Left lung (tissue), 10 donors: ENCODE data around the gene ADGRB3. TPM values are rescaled to one million over a fixed set of nuclear protein-coding genes. Genes with fewer than 3 reads are reported as not detected.
"Not testable (repeated sequence)": the region's sequence is repeated elsewhere in the genome, so short reads cannot be mapped to it uniquely, and the experiment has no call there.

Source experiments
- ATAC-seq: fragments of 200-7000 bp; cut with Tn5 transposase; one replicate; pipeline ENCODE4 v1.9.1; 2020; ENCODE audit warnings: moderate library complexity
- DNase-seq, 4 donors: peaks; one replicate each; pipeline ENCODE4 v3.0.0-alpha.2; 2013 to 2020
- H3K27ac ChIP-seq, 2 donors: fragments of 200-600 bp; sonication (generic) in 1 of 2; one replicate each; pipeline versions ENCODE4 v1.5.0 to v1.8.0; 2020 to 2021
- H3K27me3 ChIP-seq, 2 donors: fragments of 200-600 bp; sonication (generic) in 1 of 2; one replicate each; pipeline versions ENCODE4 v1.5.0 to v1.8.0; 2020 to 2021
- H3K36me3 ChIP-seq, 2 donors: fragments of 200-600 bp; sonication (generic) in 1 of 2; one replicate each; pipeline versions ENCODE4 v1.5.0 to v1.8.0; 2020 to 2021
- H3K4me1 ChIP-seq, 2 donors: fragments of 200-600 bp; one replicate each; pipeline ENCODE4 v1.8.0; 2021
- H3K4me3 ChIP-seq, 2 donors: fragments of 200-600 bp; sonication (generic) in 1 of 2; one replicate each; pipeline versions ENCODE4 v1.5.0 to v1.8.0; 2020 to 2021; ENCODE audit warnings: mild to moderate bottlenecking in 1 of 2
- H3K9me3 ChIP-seq, 2 donors: fragments of 200-600 bp; sonication (generic) in 1 of 2; one replicate each; pipeline versions ENCODE4 v1.5.0 to v1.8.0; 2020 to 2021
- CTCF ChIP-seq, 2 donors: fragments of 200-600 bp; sonication (generic) in 1 of 2; IDR thresholded peaks; one replicate each; pipeline versions ENCODE4 v1.5.0 to v1.8.0; 2021; ENCODE audit warnings: antibody characterized with exemption in 2 of 2
- intact Hi-C, 2 donors: fragments of 100-400 bp; cut with DNase I; formaldehyde crosslinking; loops; one replicate each; pipeline versions ENCODE4 v1.11.2 to v1.14.2; 2022
- polyA plus RNA-seq, 6 donors: library from polyadenylated mRNA; unstranded; fragments of 120-200 nt; gene quantifications; one replicate each; pipeline ENCODE4 v1.2.1, GENCODE V29; 2013; ENCODE audit not compliant: insufficient read length in 6 of 6
- total RNA-seq, 2 donors: library from RNA; stranded (reverse); fragmentation: NEBNext Ultra II Directional; extraction: Animal tissue kit (Norgen Biotek cat#: 25700); gene quantifications; one replicate each; pipeline ENCODE4 v1.2.1, GENCODE V29; 2021
- donor health status: DM: no; HTN: yes; CAD: no.
- donor health status: DM: no; HTN: no; CAD: no.

Gene ADGRB3
- total and polyA plus RNA-seq, 8 donors = 2.0 to 22.4 (median 13.7) TPM

DNA sequence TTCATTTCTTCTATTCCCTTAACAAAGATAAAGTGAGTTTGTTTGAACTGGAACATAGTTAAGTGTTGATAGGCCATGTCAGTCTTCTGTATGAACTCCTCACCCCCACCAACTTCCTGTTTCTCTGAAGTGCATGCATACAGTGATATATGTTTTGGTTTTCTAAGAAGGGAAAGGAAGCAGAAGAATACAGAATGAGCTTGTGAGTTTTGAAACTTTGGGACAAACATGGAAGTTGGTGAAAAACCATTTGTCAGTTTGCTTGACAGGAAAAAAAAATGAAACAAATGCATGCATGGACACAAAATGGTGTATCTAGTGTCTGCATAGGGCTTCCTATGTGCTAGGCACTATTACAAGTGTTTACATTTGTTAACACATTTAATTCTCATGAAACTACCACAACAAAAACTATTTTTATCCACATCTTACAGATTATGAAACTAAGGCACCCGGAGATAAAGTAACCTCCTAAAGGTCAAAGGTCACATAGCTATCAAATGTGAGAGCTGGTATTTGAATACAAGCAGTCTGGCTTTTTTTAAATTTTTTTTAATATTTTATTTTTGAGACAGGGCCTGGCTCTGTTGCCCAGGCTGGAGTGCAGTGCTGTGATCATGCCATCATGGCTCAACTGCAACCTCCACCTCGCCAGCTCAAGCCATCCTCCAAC is 105.9 kb downstream of the ADGRB3 start:
- TF ChIP-seq CTCF (IDR thresholded peaks at IDR 0.05) = no peak
- Histone ChIP-seq H3K27ac (no peak overlapping the region), H3K4me1 (no peaks in the 10 kb centered on the region), H3K36me3 (no peaks in the 10 kb centered on the region), H3K27me3 (no peaks in the 10 kb centered on the region), H3K4me3 (no peak overlapping the region), H3K9me3 (no peaks in the 10 kb centered on the region)
- ATAC-seq (no peak), DNase-seq (no peak)
- intact Hi-C loops = no loop called here

GRCh38 chr6:68741501-68742386 is 106.7 kb downstream of the ADGRB3 start:
- Histone ChIP-seq H3K9me3 (no peaks in the 10 kb centered on the region), H3K27me3 (no peaks in the 10 kb centered on the region), H3K4me1 (no peaks in the 10 kb centered on the region), H3K4me3 (no peak overlapping the region), H3K27ac (no peak overlapping the region), H3K36me3 (no peaks in the 10 kb centered on the region)
- ATAC-seq = no peak
- no peak for TF ChIP-seq CTCF (IDR thresholded peaks at IDR 0.05)
- intact Hi-C loops = no loop called here
- DNase-seq = no peak

GRCh38 chr6:68743099-68743498 is 108.0 kb downstream of the ADGRB3 start:
- Histone ChIP-seq H3K27ac (no peak overlapping the region), H3K9me3 (no peaks in the 10 kb centered on the region), H3K27me3 (no peaks in the 10 kb centered on the region), H3K4me3 (no peak overlapping the region), H3K36me3 (no peaks in the 10 kb centered on the region), H3K4me1 (no peaks in the 10 kb centered on the region)
- intact Hi-C loops = no loop called here
- no peak for TF ChIP-seq CTCF (IDR thresholded peaks at IDR 0.05)
- DNase-seq = no peak
- no peak for ATAC-seq

DNA sequence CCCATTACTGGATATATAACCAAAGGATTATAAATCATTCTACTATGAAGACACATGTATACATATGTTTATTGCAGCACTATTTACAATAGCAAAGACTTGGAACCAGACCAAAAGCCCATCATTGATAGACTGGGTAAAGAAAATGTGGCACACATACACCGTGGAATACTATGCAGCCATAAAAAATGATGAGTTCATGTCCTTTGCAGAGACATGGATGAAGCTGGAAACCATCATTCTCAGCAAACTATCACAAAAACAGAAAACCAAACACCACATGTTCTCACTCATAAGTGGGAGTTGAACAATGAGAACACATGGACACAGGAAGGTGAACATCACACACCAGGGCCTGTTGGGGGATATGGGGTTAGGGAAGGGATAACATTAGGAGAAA is 109.3 kb downstream of the ADGRB3 start:
- H3K27ac ChIP-seq, H3K4me1 ChIP-seq, H3K4me3 ChIP-seq, H3K36me3 ChIP-seq, ATAC-seq, intact Hi-C loops, DNase-seq, H3K9me3 ChIP-seq, H3K27me3 ChIP-seq: not testable (repeated sequence)

- Histone ChIP-seq H3K36me3 (no peaks in the 10 kb centered on the region), H3K9me3 (no peaks in the 10 kb centered on the region), H3K4me3 (no peak overlapping the region), H3K4me1 (no peaks in the 10 kb centered on the region), H3K27me3 (no peaks in the 10 kb centered on the region), H3K27ac (no peak overlapping the region)
- intact Hi-C loops = no loop called here
- ATAC-seq (no peak), DNase-seq (no peak)
- no peak for TF ChIP-seq CTCF (IDR thresholded peaks at IDR 0.05)
Measured at GRCh38 chr6:68746376-68746775, 111.3 kb downstream of the ADGRB3 start.
